SK-N-SH (cell line): ENCODE data around the gene MMD.

Experiments used
- CTCF ChIP-seq: fragments of 200-600 bp; sonication (generic); IDR thresholded peaks from 2 replicates; pipeline ENCODE4 v1.6.1; 2017; ENCODE audit warnings: antibody characterized with exemption, mild to moderate bottlenecking, moderate library complexity
- MEF2A ChIP-seq: IDR thresholded peaks from 2 replicates; pipeline ENCODE4 v1.4.0; 2012; ENCODE audit warnings: low read depth, borderline replicate concordance

GRCh38 chr17:55348749-55349354, 72.8 kb downstream of the MMD start:
- TF ChIP-seq CTCF (peak; percentile 98), MEF2A (no peak)
